ENCODE results near the gene VWA5A. TPM values are rescaled to one million over a fixed set of nuclear protein-coding genes. Genes with fewer than 3 reads are reported as not detected.

The VWA5A gene
- total and polyA plus RNA-seq, 10 of the 15 experiments (the other 5 are each of a cell fraction or from before 2014, with no cell fraction given) = 0.45 to 1.6 (median 1.0) TPM

DNA sequence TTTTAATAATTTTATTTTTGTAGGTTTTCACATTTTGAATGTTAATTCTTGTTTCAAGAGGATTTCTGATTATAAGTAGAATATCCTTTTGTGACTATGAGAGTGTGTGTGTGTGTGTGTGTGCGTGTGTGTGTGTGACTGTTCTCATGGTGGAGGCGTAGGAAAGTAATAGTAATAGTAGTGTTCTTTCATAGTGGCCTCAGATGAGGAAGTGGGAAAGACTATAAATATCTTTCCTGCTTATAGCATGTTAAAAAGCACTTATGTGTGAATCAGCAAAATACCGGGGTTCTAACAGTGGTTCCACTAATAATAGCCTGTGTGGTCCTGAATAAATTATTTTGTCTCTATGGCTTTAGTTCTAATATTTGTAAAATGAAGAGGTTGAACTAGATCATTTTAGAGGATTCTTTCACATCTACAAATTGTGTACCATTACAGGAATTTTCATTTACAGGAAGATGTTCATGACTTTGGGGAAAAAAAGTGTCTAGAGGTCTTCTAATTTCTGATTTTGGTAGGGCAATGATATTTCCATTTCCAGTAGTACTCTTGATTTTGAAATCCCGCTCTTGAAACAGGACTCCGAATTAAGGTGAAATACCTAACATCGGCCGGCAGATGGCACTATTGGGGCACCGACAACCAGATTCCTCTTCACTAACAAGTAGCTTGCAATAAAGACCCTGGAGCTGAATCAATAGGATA, 44.2 kb upstream of the VWA5A start:
- H3K27ac ChIP-seq (ENCODE audit: control insufficient read depth, insufficient read depth) = peak overlapping the region; percentile 70
- TF ChIP-seq, protein P1, sequence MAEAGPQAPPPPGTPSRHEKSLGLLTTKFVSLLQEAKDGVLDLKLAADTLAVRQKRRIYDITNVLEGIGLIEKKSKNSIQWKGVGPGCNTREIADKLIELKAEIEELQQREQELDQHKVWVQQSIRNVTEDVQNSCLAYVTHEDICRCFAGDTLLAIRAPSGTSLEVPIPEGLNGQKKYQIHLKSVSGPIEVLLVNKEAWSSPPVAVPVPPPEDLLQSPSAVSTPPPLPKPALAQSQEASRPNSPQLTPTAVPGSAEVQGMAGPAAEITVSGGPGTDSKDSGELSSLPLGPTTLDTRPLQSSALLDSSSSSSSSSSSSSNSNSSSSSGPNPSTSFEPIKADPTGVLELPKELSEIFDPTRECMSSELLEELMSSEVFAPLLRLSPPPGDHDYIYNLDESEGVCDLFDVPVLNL (IDR thresholded peaks at IDR 0.05; ENCODE audit: low read depth, low read length) = 0 out of 2 replicates have a peak, but pooled peaks have one; percentile 42
- no peak for TF ChIP-seq CHD1 (IDR thresholded peaks at IDR 0.05; ENCODE audit: low read depth, low read length)
- TF ChIP-seq, protein P2, sequence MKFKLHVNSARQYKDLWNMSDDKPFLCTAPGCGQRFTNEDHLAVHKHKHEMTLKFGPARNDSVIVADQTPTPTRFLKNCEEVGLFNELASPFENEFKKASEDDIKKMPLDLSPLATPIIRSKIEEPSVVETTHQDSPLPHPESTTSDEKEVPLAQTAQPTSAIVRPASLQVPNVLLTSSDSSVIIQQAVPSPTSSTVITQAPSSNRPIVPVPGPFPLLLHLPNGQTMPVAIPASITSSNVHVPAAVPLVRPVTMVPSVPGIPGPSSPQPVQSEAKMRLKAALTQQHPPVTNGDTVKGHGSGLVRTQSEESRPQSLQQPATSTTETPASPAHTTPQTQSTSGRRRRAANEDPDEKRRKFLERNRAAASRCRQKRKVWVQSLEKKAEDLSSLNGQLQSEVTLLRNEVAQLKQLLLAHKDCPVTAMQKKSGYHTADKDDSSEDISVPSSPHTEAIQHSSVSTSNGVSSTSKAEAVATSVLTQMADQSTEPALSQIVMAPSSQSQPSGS (IDR thresholded peaks at IDR 0.05; ENCODE audit: low read length) = peak; percentile 97
- peak; percentile 64; the same call in 1 of the 2 replicates for TF ChIP-seq DPF2 (IDR thresholded peaks at IDR 0.05)
- TF ChIP-seq RFX5 (IDR thresholded peaks at IDR 0.05; ENCODE audit: low read depth, low read length) = no peak
- TF ChIP-seq, protein P3, sequence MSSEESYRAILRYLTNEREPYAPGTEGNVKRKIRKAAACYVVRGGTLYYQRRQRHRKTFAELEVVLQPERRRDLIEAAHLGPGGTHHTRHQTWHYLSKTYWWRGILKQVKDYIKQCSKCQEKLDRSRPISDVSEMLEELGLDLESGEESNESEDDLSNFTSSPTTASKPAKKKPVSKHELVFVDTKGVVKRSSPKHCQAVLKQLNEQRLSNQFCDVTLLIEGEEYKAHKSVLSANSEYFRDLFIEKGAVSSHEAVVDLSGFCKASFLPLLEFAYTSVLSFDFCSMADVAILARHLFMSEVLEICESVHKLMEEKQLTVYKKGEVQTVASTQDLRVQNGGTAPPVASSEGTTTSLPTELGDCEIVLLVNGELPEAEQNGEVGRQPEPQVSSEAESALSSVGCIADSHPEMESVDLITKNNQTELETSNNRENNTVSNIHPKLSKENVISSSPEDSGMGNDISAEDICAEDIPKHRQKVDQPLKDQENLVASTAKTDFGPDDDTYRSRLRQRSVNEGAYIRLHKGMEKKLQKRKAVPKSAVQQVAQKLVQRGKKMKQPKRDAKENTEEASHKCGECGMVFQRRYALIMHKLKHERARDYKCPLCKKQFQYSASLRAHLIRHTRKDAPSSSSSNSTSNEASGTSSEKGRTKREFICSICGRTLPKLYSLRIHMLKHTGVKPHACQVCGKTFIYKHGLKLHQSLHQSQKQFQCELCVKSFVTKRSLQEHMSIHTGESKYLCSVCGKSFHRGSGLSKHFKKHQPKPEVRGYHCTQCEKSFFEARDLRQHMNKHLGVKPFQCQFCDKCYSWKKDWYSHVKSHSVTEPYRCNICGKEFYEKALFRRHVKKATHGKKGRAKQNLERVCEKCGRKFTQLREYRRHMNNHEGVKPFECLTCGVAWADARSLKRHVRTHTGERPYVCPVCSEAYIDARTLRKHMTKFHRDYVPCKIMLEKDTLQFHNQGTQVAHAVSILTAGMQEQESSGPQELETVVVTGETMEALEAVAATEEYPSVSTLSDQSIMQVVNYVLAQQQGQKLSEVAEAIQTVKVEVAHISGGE (CRISPR knock-in tag; IDR thresholded peaks at IDR 0.05) = no peak
- TF ChIP-seq EZH2 (IDR thresholded peaks at IDR 0.05; ENCODE audit: borderline replicate concordance, control insufficient read depth, low read depth, low read length) = no peak
- TF ChIP-seq ETV6 (conservative IDR thresholded peaks at IDR 0.05 in 1 of 2, IDR thresholded peaks at IDR 0.05 in 1 of 2; ENCODE audit: borderline replicate concordance in 1 of 2, low read depth in 1 of 2) = peak in 1 of 2 experiments; percentile 83; a peak in 1 of 4 replicates
- TF ChIP-seq, protein P4, sequence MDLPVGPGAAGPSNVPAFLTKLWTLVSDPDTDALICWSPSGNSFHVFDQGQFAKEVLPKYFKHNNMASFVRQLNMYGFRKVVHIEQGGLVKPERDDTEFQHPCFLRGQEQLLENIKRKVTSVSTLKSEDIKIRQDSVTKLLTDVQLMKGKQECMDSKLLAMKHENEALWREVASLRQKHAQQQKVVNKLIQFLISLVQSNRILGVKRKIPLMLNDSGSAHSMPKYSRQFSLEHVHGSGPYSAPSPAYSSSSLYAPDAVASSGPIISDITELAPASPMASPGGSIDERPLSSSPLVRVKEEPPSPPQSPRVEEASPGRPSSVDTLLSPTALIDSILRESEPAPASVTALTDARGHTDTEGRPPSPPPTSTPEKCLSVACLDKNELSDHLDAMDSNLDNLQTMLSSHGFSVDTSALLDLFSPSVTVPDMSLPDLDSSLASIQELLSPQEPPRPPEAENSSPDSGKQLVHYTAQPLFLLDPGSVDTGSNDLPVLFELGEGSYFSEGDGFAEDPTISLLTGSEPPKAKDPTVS (IDR thresholded peaks at IDR 0.05; ENCODE audit: low read depth, low read length) = no peak
- TF ChIP-seq, protein P5, sequence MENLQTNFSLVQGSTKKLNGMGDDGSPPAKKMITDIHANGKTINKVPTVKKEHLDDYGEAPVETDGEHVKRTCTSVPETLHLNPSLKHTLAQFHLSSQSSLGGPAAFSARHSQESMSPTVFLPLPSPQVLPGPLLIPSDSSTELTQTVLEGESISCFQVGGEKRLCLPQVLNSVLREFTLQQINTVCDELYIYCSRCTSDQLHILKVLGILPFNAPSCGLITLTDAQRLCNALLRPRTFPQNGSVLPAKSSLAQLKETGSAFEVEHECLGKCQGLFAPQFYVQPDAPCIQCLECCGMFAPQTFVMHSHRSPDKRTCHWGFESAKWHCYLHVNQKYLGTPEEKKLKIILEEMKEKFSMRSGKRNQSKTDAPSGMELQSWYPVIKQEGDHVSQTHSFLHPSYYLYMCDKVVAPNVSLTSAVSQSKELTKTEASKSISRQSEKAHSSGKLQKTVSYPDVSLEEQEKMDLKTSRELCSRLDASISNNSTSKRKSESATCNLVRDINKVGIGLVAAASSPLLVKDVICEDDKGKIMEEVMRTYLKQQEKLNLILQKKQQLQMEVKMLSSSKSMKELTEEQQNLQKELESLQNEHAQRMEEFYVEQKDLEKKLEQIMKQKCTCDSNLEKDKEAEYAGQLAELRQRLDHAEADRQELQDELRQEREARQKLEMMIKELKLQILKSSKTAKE (IDR thresholded peaks at IDR 0.05; ENCODE audit: low read depth, poor library complexity, severe bottlenecking) = peak; percentile 47

More for the DNA sequence above, 44.2 kb upstream of the VWA5A start:
- intact Hi-C loops (cut with micrococcal nuclease; ENCODE audit: unreplicated experiment) (loop anchor here (1.0 to 2.0 kb wide), 3 partner anchors 124 to 331 kb away; no protein-coding TSS in a partner anchor), in situ Hi-C loops (cut with MboI) (loop anchor here (5.0 to 10.0 kb wide), 2 partner anchors 126 to 514 kb away; no protein-coding TSS in a partner anchor)
- WGBS (ENCODE audit: insufficient coverage, insufficient replicate concordance, low lambda C conversion rate, missing lambda C conversion rate) = 2% methylated on average over 8 of the region's 8 CpGs
- Histone ChIP-seq H3K9me3 (replicated peaks; ENCODE audit: control insufficient read depth, insufficient read depth, low read length) (no peaks in the 10 kb centered on the region; the same call in 2 of the 3 replicates), H3K9ac (ENCODE audit: control insufficient read depth, insufficient read depth, low read length) (no peak overlapping the region), H3K4me2 (ENCODE audit: control insufficient read depth, insufficient read depth) (0 out of 2 replicates have a peak overlapping the region, but pooled peaks have one; percentile 53), H2AFZ (ENCODE audit: control insufficient read depth, low read depth, low read length) (no peak overlapping the region), H3K36me3 (ENCODE audit: control insufficient read depth in 2 of 2, insufficient read depth in 2 of 2, low read length in 1 of 2) (no peaks in the 10 kb centered on the region), H4K20me1 (ENCODE audit: control insufficient read depth, insufficient read depth) (no peaks in the 10 kb centered on the region), H3K4me3 (no peak overlapping the region), H3K27me3 (replicated peaks in 1 of 2; ENCODE audit: control insufficient read depth in 2 of 2, insufficient read depth in 2 of 2, low read length in 1 of 2) (peaks cover 0 to 2% of the 10 kb centered on the region in 2 experiments; a peak in 1 of 4 replicates), H3K79me2 (ENCODE audit: control insufficient read depth, insufficient read depth, low read length) (no peaks in the 10 kb centered on the region), H3K4me1 (ENCODE audit: control insufficient read depth, insufficient read depth, low read length) (peaks cover 13% of the 10 kb centered on the region)
- BruUV-seq (replicated peaks) = no TSS peak
- ChIA-PET RAD21 (ENCODE audit: unreplicated experiment) (interaction anchor here (0.6 to 5.1 kb wide), 9 partner anchors 11 to 263 kb away, joined by 3 to 28 read pairs (median 3); partner anchors contain the start of gene VWA5A), CTCF (interaction anchor here (0.5 to 8.6 kb wide), 33 partner anchors 8 to 531 kb away, joined by 3 to 89 read pairs (median 4); partner anchors contain the start of gene VWA5A), POLR2A (interaction anchor here (1.0 kb wide), 1 partner anchor 123 kb away, joined by 4 read pairs; no protein-coding TSS in a partner anchor), SMC1A (ENCODE audit: uncharacterized antibody, unreplicated experiment) (interaction anchor here (0.8 to 1.6 kb wide), 7 partner anchors 11 to 515 kb away, joined by 3 to 23 read pairs (median 4); partner anchors contain the start of gene VWA5A)
- DNase-seq (ENCODE audit: low read depth, low spot score) (peak; percentile 63), ATAC-seq (peak; percentile 83), FAIRE-seq (peak; percentile 91)
